Stomach (tissue), 4 donors: ENCODE measurements around the gene CELA2A.
"Not testable (repeated sequence)": the region's sequence is repeated elsewhere in the genome, so short reads cannot be mapped to it uniquely, and the experiment has no call there.

Source experiments
- EP300 ChIP-seq: sonication (generic); formaldehyde crosslinking; IDR thresholded peaks from one replicate; pipeline ENCODE4 v1.6.1; 2017; ENCODE audit warnings: antibody characterized with exemption
- POLR2A ChIP-seq, 4 donors: fragments of 450-650 bp; IDR thresholded peaks; one replicate each; pipeline ENCODE4 v1.6.1; 2016; ENCODE audit warnings: antibody characterized with exemption in 4 of 4, control low read depth in 2 of 4, mild to moderate bottlenecking in 1 of 4, moderate library complexity in 1 of 4
- TF ChIP-seq, protein P1 (sequence below), 7 experiments: fragments of 450-650 bp in 4 of 7; fragments of 200-600 bp in 3 of 7; sonication (generic) in 3 of 7; IDR thresholded peaks; one replicate each; pipeline ENCODE4 v1.5.1; 2016 to 2019; ENCODE audit warnings: antibody characterized with exemption in 7 of 7, control low read depth in 2 of 7, mild to moderate bottlenecking in 1 of 7

DNA sequence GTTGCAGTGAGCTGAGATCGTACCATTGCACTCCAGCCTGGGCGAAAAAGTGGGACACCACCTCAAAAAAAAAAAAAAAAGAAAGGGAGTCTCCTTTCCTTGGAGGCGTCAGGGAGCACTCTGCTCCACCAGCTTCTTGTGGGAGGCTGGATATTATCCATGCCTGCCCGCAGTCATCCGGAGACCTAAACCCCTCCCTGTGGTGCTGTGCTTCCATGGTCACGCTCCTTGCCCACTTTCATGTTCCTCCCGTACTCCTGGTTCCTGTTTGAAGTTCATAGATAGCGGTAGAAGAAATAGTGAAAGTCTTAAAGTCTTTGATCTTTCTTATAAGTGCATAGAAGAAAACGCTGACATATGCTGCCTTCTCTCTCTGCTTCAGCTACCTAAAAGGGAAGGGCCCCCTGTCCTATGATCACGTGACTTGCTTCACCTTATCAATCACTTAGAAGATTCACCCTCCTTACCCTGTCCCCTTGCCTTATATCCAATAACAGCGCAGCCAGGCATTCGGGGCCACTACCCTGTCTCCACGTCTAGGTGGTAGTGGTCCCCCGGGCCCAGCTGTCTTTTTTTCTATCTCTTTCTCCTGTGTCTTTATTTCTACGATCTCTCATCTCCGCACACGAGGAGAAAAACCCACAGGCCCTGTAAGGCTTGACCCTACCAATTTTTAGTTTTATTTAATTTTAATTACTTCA is 64.8 kb downstream of the CELA2A start:
- TF ChIP-seq, protein P1, sequence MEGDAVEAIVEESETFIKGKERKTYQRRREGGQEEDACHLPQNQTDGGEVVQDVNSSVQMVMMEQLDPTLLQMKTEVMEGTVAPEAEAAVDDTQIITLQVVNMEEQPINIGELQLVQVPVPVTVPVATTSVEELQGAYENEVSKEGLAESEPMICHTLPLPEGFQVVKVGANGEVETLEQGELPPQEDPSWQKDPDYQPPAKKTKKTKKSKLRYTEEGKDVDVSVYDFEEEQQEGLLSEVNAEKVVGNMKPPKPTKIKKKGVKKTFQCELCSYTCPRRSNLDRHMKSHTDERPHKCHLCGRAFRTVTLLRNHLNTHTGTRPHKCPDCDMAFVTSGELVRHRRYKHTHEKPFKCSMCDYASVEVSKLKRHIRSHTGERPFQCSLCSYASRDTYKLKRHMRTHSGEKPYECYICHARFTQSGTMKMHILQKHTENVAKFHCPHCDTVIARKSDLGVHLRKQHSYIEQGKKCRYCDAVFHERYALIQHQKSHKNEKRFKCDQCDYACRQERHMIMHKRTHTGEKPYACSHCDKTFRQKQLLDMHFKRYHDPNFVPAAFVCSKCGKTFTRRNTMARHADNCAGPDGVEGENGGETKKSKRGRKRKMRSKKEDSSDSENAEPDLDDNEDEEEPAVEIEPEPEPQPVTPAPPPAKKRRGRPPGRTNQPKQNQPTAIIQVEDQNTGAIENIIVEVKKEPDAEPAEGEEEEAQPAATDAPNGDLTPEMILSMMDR (IDR thresholded peaks at IDR 0.05) = not testable (repeated sequence)
- TF ChIP-seq EP300; POLR2A (IDR thresholded peaks at IDR 0.05): not testable (repeated sequence)
